Measurements from ENCODE around the gene PTPN5.

Gene PTPN5

GRCh38 chr11:18785411-18785810 is 6.2 kb downstream of the PTPN5 start:
- H3K4me3 ChIP-seq (replicated peaks; ENCODE audit: low read depth, low read length): no peak overlapping the region
- no peak for DNase-seq (ENCODE audit: extremely low read depth, low read depth)
- TF ChIP-seq CTCF (IDR thresholded peaks at IDR 0.05; ENCODE audit: low read depth, low read length, missing control alignments): no peak

- DNase-seq (ENCODE audit: extremely low read depth, low read depth): no peak
- TF ChIP-seq CTCF (IDR thresholded peaks at IDR 0.05; ENCODE audit: low read depth, low read length, missing control alignments): no peak
- H3K4me3 ChIP-seq (replicated peaks; ENCODE audit: low read depth, low read length): no peak overlapping the region
Observed at GRCh38 chr11:18780896-18781295, 10.7 kb downstream of the PTPN5 start.

GRCh38 chr11:18780329-18780728 is 11.3 kb downstream of the PTPN5 start:
- DNase-seq (ENCODE audit: extremely low read depth, low read depth): no peak
- H3K4me3 ChIP-seq (replicated peaks; ENCODE audit: low read depth, low read length): no peak overlapping the region
- no peak for TF ChIP-seq CTCF (IDR thresholded peaks at IDR 0.05; ENCODE audit: low read depth, low read length, missing control alignments)

GRCh38 chr11:18778468-18778867 is 13.1 kb downstream of the PTPN5 start:
- TF ChIP-seq CTCF (IDR thresholded peaks at IDR 0.05; ENCODE audit: low read depth, low read length, missing control alignments): no peak
- H3K4me3 ChIP-seq (replicated peaks; ENCODE audit: low read depth, low read length): no peak overlapping the region
- DNase-seq (ENCODE audit: extremely low read depth, low read depth): no peak

- no peak for TF ChIP-seq CTCF (IDR thresholded peaks at IDR 0.05; ENCODE audit: low read depth, low read length, missing control alignments)
- H3K4me3 ChIP-seq (replicated peaks; ENCODE audit: low read depth, low read length): no peak overlapping the region
- no peak for DNase-seq (ENCODE audit: extremely low read depth, low read depth)
Observed at GRCh38 chr11:18776324-18776723, 15.3 kb downstream of the PTPN5 start.

GRCh38 chr11:18775492-18776292 is 15.9 kb downstream of the PTPN5 start:
- TF ChIP-seq CTCF (IDR thresholded peaks at IDR 0.05; ENCODE audit: low read depth, low read length, missing control alignments): peak; percentile 94
- no peak overlapping the region for H3K4me3 ChIP-seq (replicated peaks; ENCODE audit: low read depth, low read length)
- no peak for DNase-seq (ENCODE audit: extremely low read depth, low read depth)

GRCh38 chr11:18774801-18775200 is 16.8 kb downstream of the PTPN5 start:
- no peak overlapping the region for H3K4me3 ChIP-seq (replicated peaks; ENCODE audit: low read depth, low read length)
- DNase-seq (ENCODE audit: extremely low read depth, low read depth): no peak
- TF ChIP-seq CTCF (IDR thresholded peaks at IDR 0.05; ENCODE audit: low read depth, low read length, missing control alignments): no peak

Data from HFF-Myc (cell line).